Aorta (tissue), 5 donors: ENCODE measurements around the gene ARHGEF40. TPM values are rescaled to one million over a fixed set of nuclear protein-coding genes. Genes with fewer than 3 reads are reported as not detected.
"Not testable (repeated sequence)": the region's sequence is repeated elsewhere in the genome, so short reads cannot be mapped to it uniquely, and the experiment has no call there.

ENCODE experiments used
- ATAC-seq: fragments of 200-7000 bp; cut with Tn5 transposase; one replicate; pipeline ENCODE4 v1.9.1; 2022; ENCODE audit warnings: moderate library complexity; ENCODE audit not compliant: low FRiP score
- DNase-seq, 2 donors: peaks; one replicate each; pipeline ENCODE4 v3.0.0-alpha.2; 2020
- H3K27ac ChIP-seq, 2 donors: one replicate each; pipeline ENCODE4 v1.5.1; 2013; ENCODE audit warnings: low read length in 2 of 2, mild to moderate bottlenecking in 2 of 2, moderate library complexity in 2 of 2, control low read depth in 1 of 2, inconsistent platforms in 1 of 2, low read depth in 1 of 2
- H3K27me3 ChIP-seq, 2 donors: one replicate each; pipeline ENCODE4 v1.6.1; 2013; ENCODE audit warnings: control low read depth in 1 of 2, low read length in 1 of 2, mild to moderate bottlenecking in 1 of 2, moderate library complexity in 1 of 2; ENCODE audit not compliant: insufficient read depth in 2 of 2, control insufficient read depth in 1 of 2
- H3K36me3 ChIP-seq, 2 donors: one replicate each; pipeline ENCODE4 v1.6.1; 2013; ENCODE audit warnings: control low read depth in 1 of 2, low read length in 1 of 2, mild to moderate bottlenecking in 1 of 2; ENCODE audit not compliant: insufficient read depth in 2 of 2, control insufficient read depth in 1 of 2
- H3K4me1 ChIP-seq, 2 donors: one replicate each; pipeline ENCODE4 v1.6.1; 2013; ENCODE audit warnings: low read length in 2 of 2, control low read depth in 1 of 2, mild to moderate bottlenecking in 1 of 2, moderate library complexity in 1 of 2; ENCODE audit not compliant: insufficient read depth in 2 of 2, control insufficient read depth in 1 of 2
- H3K4me3 ChIP-seq, 2 donors: one replicate each; pipeline ENCODE4 v1.5.1; 2013; ENCODE audit warnings: low read length in 2 of 2, control low read depth in 1 of 2, mild to moderate bottlenecking in 1 of 2
- H3K9me3 ChIP-seq: one replicate; pipeline ENCODE4 v1.6.1; 2013; ENCODE audit warnings: mild to moderate bottlenecking, low read length; ENCODE audit not compliant: control insufficient read depth
- WGBS, 2 donors: extraction: QIAGEN DNeasy Blood & Tissue Kit; methylation state at CpG; one replicate each; pipeline ENCODE4 v1.1.7; 2013; 5-methylcytosine and 5-hydroxymethylcytosine counted together
- intact Hi-C, 2 donors: fragments of 100-400 bp; cut with DNase I; formaldehyde crosslinking; loops; one replicate each; pipeline versions ENCODE4 v1.14.2 to v1.15.0; 2022
- polyA plus RNA-seq, 2 donors: library from polyadenylated mRNA; stranded (reverse); fragments of 200-250 nt; gene quantifications; one replicate each; pipeline ENCODE4 v1.2.3, GENCODE V29; 2013
- total RNA-seq, 2 donors: library from RNA; stranded (reverse); fragmentation: NEBNext Ultra II Directional; extraction: Animal tissue kit (Norgen Biotek cat#: 25700); gene quantifications; one replicate each; pipeline ENCODE4 v1.2.1, GENCODE V29; 2021
- donor health status: healthy with polysubstance abuse.
- donor health status: Bipolar disorder and iron deficiency.
- donor health status: DM: no; HTN: no; CAD: no.
- donor health status: DM: no; HTN: no; CAD: no.
- donor health status: DM: yes; HTN: yes; CAD: no.

The ARHGEF40 gene
- total and polyA plus RNA-seq, 4 donors: 5.4 to 68.3 (median 32.4) TPM

GRCh38 chr14:21037156-21037555 lies 32.9 kb upstream of the ARHGEF40 start:
- DNase-seq (no peak), ATAC-seq (no peak)
- 78 to 85% methylated on average over 3 of the region's 3 CpGs for WGBS, 2 donors
- Histone ChIP-seq H3K9me3 (no peaks in the 10 kb centered on the region), H3K27ac (no peak overlapping the region), H3K4me3 (no peak overlapping the region), H3K27me3 (no peaks in the 10 kb centered on the region), H3K36me3 (no peaks in the 10 kb centered on the region), H3K4me1 (no peaks in the 10 kb centered on the region)
- intact Hi-C loops: no loop called here

- intact Hi-C loops: loop anchor here in 1 of 2 donors (1.0 kb wide), 1 partner anchor 23 kb away; no protein-coding TSS in a partner anchor
- no peaks in the 10 kb centered on the region for H3K4me1 ChIP-seq
- no peaks in the 10 kb centered on the region for H3K36me3 ChIP-seq
- no peaks in the 10 kb centered on the region for H3K27me3 ChIP-seq
- no peak overlapping the region for H3K4me3 ChIP-seq
- ATAC-seq: peak; percentile 94
- H3K9me3 ChIP-seq: no peaks in the 10 kb centered on the region
- DNase-seq: peak; percentile 83 to 85
- WGBS, 2 donors: 10 to 11% methylated on average over 10 of the region's 10 CpGs
- peak overlapping the region in 1 of 2 donors; percentile 52 for H3K27ac ChIP-seq
Measured at GRCh38 chr14:21038441-21039422, 31.4 kb upstream of the ARHGEF40 start.

DNA sequence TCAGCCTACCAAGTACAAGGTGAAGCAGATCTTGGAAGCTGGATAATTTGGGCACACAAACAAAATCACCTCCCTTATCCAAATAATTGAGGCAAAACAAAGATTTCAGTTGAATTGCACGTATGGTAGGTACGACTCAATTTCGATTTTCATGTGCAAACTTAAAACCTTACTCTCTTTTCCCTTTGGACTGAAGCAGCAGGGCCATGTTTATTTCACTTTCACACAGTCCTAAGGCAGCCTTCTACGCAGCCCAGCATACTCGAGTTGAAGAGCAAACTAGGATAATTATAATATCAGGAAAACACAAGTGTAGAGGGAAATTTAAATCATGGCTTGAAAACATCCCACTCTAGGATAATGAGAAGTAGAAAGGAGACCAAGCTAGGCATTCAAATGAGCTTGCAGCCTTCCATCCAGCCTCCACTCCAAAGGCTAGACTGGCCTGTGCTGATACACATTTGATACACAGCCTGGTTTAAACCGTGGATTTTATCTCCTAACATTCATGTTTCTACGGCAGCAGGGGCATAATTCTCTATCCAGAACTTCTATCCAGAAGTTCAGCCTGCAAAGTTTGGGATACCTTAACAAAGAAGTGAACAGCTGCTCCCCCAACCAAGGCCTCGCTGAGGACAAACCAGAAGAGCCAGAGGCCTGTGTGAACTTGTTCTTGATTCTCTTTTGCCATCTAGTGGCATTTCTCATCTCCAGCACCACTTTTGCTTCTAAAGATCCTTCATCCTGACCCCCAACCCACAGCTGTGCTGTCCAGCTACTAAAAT lies 30.3 kb upstream of the ARHGEF40 start:
- Histone ChIP-seq H3K4me1 (no peaks in the 10 kb centered on the region), H3K9me3 (no peaks in the 10 kb centered on the region), H3K27ac (peak overlapping the region in 1 of 2 donors; percentile 17), H3K36me3 (no peaks in the 10 kb centered on the region), H3K27me3 (no peaks in the 10 kb centered on the region), H3K4me3 (no peak overlapping the region)
- peak in 1 of 2 donors; percentile 56 for DNase-seq
- intact Hi-C loops: loop anchor here (1.0 to 5.0 kb wide), 3 partner anchors 24 to 37 kb away; no protein-coding TSS in a partner anchor
- WGBS, 2 donors: 46 to 47% methylated on average over 8 of the region's 8 CpGs
- peak; percentile 84 for ATAC-seq

DNA sequence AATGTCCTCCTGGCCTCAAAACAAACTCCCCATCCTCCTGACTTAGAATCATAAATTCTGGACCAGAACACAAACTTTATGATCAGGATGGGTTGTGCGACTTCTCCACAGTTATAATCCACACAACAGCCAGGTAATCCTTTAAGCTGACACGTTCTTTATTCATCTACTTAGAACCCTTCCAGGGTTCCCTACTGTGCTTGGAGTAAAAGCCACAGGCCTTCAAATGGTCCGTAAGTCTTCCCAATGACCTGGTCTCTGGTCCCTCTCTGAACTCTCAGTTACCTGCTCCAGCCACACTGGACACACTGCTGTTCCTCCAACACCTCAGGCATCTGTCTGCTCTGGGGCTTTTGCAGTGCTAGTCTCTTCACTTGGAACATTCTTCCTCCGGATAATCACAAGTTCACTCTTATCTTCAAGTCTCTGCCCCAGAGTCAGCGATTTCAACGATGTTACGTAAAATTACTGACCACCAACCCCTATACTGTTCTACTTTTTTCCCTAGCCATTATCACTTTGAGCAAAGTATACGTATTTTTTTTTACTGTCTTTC lies 29.7 kb upstream of the ARHGEF40 start:
- no peak for ATAC-seq
- Histone ChIP-seq H3K36me3 (no peaks in the 10 kb centered on the region), H3K27ac (no peak overlapping the region), H3K27me3 (no peaks in the 10 kb centered on the region), H3K9me3 (no peaks in the 10 kb centered on the region), H3K4me1 (no peaks in the 10 kb centered on the region), H3K4me3 (no peak overlapping the region)
- no peak for DNase-seq
- WGBS, 2 donors: 67 to 71% methylated on average over 8 of the region's 8 CpGs
- intact Hi-C loops: loop anchor here (1.0 to 5.0 kb wide), 2 partner anchors 26 to 38 kb away; no protein-coding TSS in a partner anchor

GRCh38 chr14:21040941-21041340 lies 29.2 kb upstream of the ARHGEF40 start:
- H3K27ac ChIP-seq, DNase-seq, H3K27me3 ChIP-seq, H3K36me3 ChIP-seq, ATAC-seq, H3K9me3 ChIP-seq, H3K4me3 ChIP-seq, H3K4me1 ChIP-seq: not testable (repeated sequence)
- intact Hi-C loops: loop anchor here (1.0 to 5.0 kb wide), 2 partner anchors 27 to 39 kb away; no protein-coding TSS in a partner anchor
- WGBS, 2 donors: 78 to 79% methylated on average over 3 of the region's 3 CpGs

DNA sequence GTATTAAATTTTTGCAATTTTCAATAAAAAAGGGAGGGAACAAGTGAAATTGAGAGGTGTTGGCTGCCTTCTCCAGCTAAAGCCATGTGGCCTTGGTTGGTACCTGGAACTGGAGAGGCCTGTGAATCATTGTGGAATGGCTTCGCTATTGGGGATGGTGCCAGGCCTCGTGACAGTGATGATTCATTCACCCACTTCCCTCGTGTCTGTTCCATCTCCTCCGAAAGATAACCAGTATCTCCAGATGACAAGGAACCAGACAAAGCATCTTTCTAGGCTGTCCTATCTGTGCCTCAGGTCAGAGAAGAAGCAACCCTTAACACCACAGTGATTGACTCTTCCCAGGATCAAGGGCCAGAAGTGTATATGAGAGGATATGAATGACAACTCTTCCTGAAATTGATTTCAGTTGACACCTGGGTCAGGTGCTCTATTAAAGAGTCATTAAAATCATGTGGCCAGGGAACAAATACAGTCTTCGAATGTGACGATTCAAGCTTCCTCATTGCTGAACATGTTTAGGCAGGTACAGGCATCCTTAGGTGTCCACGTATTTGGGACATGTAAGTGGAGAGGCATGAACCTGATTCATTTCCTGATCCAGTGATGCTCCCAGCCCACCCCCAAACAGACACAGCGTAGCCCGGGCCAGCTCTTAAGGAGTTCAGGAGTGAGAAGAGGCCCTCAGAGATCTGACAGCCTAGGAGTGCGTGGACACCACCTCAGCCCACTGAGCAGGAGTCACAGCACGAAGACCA lies 28.2 kb upstream of the ARHGEF40 start, which contains the start of gene RNASE7:
Gene RNASE7, plus strand, starts transcription at position 687 of the 758 bp plus-strand sequence. CDS start 631 bp downstream, outside the sequence.
- DNase-seq (no peak), ATAC-seq (no peak)
- intact Hi-C loops: loop anchor here in 1 of 2 donors (5.0 kb wide), 1 partner anchor 40 kb away; no protein-coding TSS in a partner anchor
- H3K4me1 ChIP-seq: no peaks in the 10 kb centered on the region
- H3K4me3 ChIP-seq: no peak within 1 kb of the TSS
- no peaks in the 10 kb centered on the region for H3K36me3 ChIP-seq
- 79% methylated on average over 11 of the region's 11 CpGs for WGBS, 2 donors
- H3K9me3 ChIP-seq: no peaks in the 10 kb centered on the region
- H3K27ac ChIP-seq: no peak within 1 kb of the TSS
- no peaks in the 10 kb centered on the region for H3K27me3 ChIP-seq

- H3K27me3 ChIP-seq: no peaks in the 10 kb centered on the region
- 35 to 40% methylated on average over 8 of the region's 8 CpGs for WGBS, 2 donors
- no peak overlapping the region for H3K4me3 ChIP-seq
- intact Hi-C loops: loop anchor here in 1 of 2 donors (5.0 kb wide), 1 partner anchor 41 kb away; no protein-coding TSS in a partner anchor
- no peaks in the 10 kb centered on the region for H3K9me3 ChIP-seq
- no peaks in the 10 kb centered on the region for H3K4me1 ChIP-seq
- DNase-seq (no peak), ATAC-seq (no peak)
- no peak overlapping the region for H3K27ac ChIP-seq
- no peaks in the 10 kb centered on the region for H3K36me3 ChIP-seq
Measured at GRCh38 chr14:21042918-21043317, 27.2 kb upstream of the ARHGEF40 start.
